Activated CD4-positive, alpha-beta T cell treated with anti-CD3 and anti-CD28 coated beads, Interleukin-2, amount 10 ng/mL, durations not matched to agents 7 days and 5 days (primary cell): Measurements from ENCODE around the gene RPS6KA2. TPM values are rescaled to one million over a fixed set of nuclear protein-coding genes. Genes with fewer than 3 reads are reported as not detected.

Experiments used
- CTCF ChIA-PET: fragments of 350-600 bp; sonication (Branson Sonifier 250); formaldehyde crosslinking; loops from one replicate; lab custom pipeline; 2021; ENCODE audit warnings: antibody characterized with exemption; lab: Charles Lee
- POLR2A ChIA-PET: fragments of 350-600 bp; sonication (Branson Sonifier 250); formaldehyde crosslinking; loops from one replicate; lab custom pipeline; 2021; ENCODE audit warnings: antibody characterized with exemption; lab: Charles Lee
- DNase-seq: peaks from one replicate; pipeline ENCODE4 v3.0.0-alpha.2; 2020
- H3K27ac Mint-ChIP-seq: one replicate; pipeline ENCODE4 v1.8.0; 2021; ENCODE audit warnings: mild to moderate bottlenecking, moderate library complexity, mixed read lengths
- H3K27me3 Mint-ChIP-seq: one replicate; pipeline ENCODE4 v1.8.0; 2021; ENCODE audit warnings: mixed read lengths
- H3K36me3 Mint-ChIP-seq: one replicate; pipeline ENCODE4 v1.8.0; 2021; ENCODE audit warnings: low read depth, mixed read lengths
- H3K4me1 Mint-ChIP-seq: one replicate; pipeline ENCODE4 v1.8.0; 2021; ENCODE audit warnings: mixed read lengths
- H3K4me3 Mint-ChIP-seq: one replicate; pipeline ENCODE4 v1.8.0; 2021; ENCODE audit warnings: mild to moderate bottlenecking, moderate library complexity, mixed read lengths
- H3K9me3 Mint-ChIP-seq: one replicate; pipeline ENCODE4 v1.8.0; 2021; ENCODE audit warnings: mixed read lengths
- total RNA-seq, 2 experiments: library from RNA; stranded (reverse); gene quantifications; one replicate each; pipeline ENCODE4 v1.2.3, GENCODE V29; 2021

Gene RPS6KA2
- total RNA-seq, 2 experiments from 2014 or later, result 3.6 to 4.0 TPM

GRCh38 chr6:166650824-166651807 is 24.1 kb upstream of the RPS6KA2 start:
- CTCF ChIA-PET, result interaction anchor here (0.6 to 1.1 kb wide), 2 partner anchors 11 to 15 kb away, joined by 3 read pairs; no protein-coding TSS in a partner anchor

DNA sequence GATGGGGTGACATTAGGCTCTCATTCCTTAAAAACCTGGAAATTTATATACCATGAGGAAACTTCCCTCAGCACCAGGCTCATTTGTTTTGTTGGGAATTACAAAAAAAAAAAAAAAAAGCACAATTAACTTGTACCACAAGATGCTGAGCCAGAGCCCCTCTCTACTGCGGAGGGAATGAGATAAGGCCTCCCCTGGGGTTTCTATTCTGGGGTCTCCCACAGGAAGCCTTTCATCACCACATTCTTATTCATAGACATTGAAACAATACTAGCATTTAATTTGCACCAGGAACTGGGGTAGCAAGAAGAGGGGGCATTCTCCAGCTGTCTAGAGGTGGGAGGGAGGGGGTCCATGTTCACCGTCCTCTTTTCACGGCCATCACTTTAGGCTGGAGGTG is 23.0 kb upstream of the RPS6KA2 start:
- Mint-ChIP-seq H3K27ac (no peak overlapping the region), H3K4me1 (no peaks in the 10 kb centered on the region), H3K9me3 (no peaks in the 10 kb centered on the region), H3K27me3 (no peaks in the 10 kb centered on the region), H3K4me3 (no peak overlapping the region), H3K36me3 (no peaks in the 10 kb centered on the region)
- POLR2A ChIA-PET, result no interaction called here
- no peak for DNase-seq
- CTCF ChIA-PET, result interaction anchor here (0.6 kb wide), 1 partner anchor 10 kb away, joined by 3 read pairs; no protein-coding TSS in a partner anchor

More at GRCh38 chr6:166650824-166651807, 24.1 kb upstream of the RPS6KA2 start:
- H3K4me3 Mint-ChIP-seq, result no peak overlapping the region
- no peak overlapping the region for H3K27ac Mint-ChIP-seq
- H3K36me3 Mint-ChIP-seq, result no peaks in the 10 kb centered on the region
- no peak for DNase-seq
- no peaks in the 10 kb centered on the region for H3K4me1 Mint-ChIP-seq
- no peaks in the 10 kb centered on the region for H3K9me3 Mint-ChIP-seq
- POLR2A ChIA-PET, result no interaction called here
- H3K27me3 Mint-ChIP-seq, result no peaks in the 10 kb centered on the region

GRCh38 chr6:166648846-166649245 is 21.8 kb upstream of the RPS6KA2 start:
- Mint-ChIP-seq H3K9me3 (no peaks in the 10 kb centered on the region), H3K36me3 (no peaks in the 10 kb centered on the region), H3K4me1 (no peaks in the 10 kb centered on the region), H3K27ac (no peak overlapping the region), H3K27me3 (peaks cover 2% of the 10 kb centered on the region), H3K4me3 (no peak overlapping the region)
- no peak for DNase-seq
- POLR2A ChIA-PET, result no interaction called here
- CTCF ChIA-PET, result no interaction called here

GRCh38 chr6:166647896-166648295 is 20.8 kb upstream of the RPS6KA2 start:
- ChIA-PET CTCF (no interaction called here), POLR2A (no interaction called here)
- Mint-ChIP-seq H3K4me3 (no peak overlapping the region), H3K4me1 (no peaks in the 10 kb centered on the region), H3K36me3 (no peaks in the 10 kb centered on the region), H3K27ac (no peak overlapping the region), H3K27me3 (peaks cover 4% of the 10 kb centered on the region), H3K9me3 (no peaks in the 10 kb centered on the region)
- no peak for DNase-seq

GRCh38 chr6:166646716-166647115 is 19.7 kb upstream of the RPS6KA2 start:
- POLR2A ChIA-PET, result no interaction called here
- no peaks in the 10 kb centered on the region for H3K9me3 Mint-ChIP-seq
- H3K4me1 Mint-ChIP-seq, result no peaks in the 10 kb centered on the region
- CTCF ChIA-PET, result no interaction called here
- H3K36me3 Mint-ChIP-seq, result no peaks in the 10 kb centered on the region
- no peak overlapping the region for H3K27ac Mint-ChIP-seq
- H3K4me3 Mint-ChIP-seq, result no peak overlapping the region
- peaks cover 13% of the 10 kb centered on the region for H3K27me3 Mint-ChIP-seq
- DNase-seq, result no peak

- Mint-ChIP-seq H3K27ac (no peak overlapping the region), H3K4me1 (no peaks in the 10 kb centered on the region), H3K27me3 (peaks cover 16% of the 10 kb centered on the region), H3K9me3 (no peaks in the 10 kb centered on the region), H3K36me3 (no peaks in the 10 kb centered on the region), H3K4me3 (no peak overlapping the region)
- no peak for DNase-seq
- ChIA-PET CTCF (no interaction called here), POLR2A (no interaction called here)
Measured at GRCh38 chr6:166645896-166646295, 18.8 kb upstream of the RPS6KA2 start.

DNA sequence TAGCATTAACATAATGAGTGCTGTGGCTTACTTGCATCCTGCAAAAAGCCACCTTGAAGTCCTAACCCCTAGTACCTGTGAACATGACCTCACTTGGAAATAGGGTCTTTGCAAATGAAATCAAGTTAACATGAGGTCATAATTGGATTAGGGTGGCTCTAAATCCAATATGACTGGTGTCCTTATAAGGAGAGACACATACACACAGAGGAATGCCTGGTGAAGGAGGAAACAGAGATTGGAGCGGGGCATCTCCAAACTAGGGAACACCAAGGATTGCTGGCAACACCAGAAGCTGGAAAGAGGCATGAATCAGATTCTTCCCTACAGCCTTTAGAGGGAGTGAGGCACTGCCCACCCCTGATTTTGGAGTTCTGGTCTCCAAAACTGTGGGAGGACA is 17.6 kb upstream of the RPS6KA2 start:
- Mint-ChIP-seq H3K4me1 (peaks cover 11% of the 10 kb centered on the region), H3K4me3 (no peak overlapping the region), H3K36me3 (no peaks in the 10 kb centered on the region), H3K27me3 (peaks cover 25% of the 10 kb centered on the region), H3K27ac (no peak overlapping the region), H3K9me3 (no peaks in the 10 kb centered on the region)
- DNase-seq, result no peak
- ChIA-PET CTCF (no interaction called here), POLR2A (no interaction called here)

DNA sequence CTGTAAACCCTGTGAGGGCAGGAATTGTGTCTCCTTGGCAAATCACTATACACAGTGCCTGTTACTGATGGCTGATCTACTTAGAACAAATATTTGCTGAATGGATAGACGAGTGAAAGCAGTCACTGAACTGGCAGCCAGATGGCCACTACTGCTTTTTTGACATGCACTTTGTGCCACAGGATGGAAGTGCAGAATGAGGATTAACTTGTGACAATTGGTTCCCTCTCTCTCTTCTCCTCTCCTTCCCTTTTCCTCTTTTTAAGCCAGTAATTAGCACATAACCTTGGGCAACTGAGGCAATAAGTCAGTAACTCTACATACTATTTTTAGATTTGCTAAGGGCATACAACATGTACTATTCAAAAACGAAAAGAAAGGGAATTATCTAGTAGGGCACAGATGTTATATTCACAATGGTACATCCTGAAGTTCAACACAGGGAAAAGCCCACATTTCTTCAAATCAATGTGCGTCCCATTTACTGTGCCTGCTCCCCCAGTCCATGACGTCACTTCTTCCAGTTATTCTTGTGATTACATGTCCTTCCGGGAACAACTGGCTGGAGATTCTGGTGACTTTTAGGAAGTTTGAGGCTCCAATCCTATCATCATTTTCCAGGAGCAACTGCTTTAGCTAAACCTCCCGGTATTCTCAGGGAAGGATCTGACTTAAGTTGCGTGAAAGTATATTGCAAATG is 17.0 kb upstream of the RPS6KA2 start:
- peaks cover 13% of the 10 kb centered on the region for H3K4me1 Mint-ChIP-seq
- no peak overlapping the region for H3K27ac Mint-ChIP-seq
- ChIA-PET CTCF (interaction anchor here (0.6 kb wide), 1 partner anchor 20 kb away, joined by 3 read pairs; no protein-coding TSS in a partner anchor), POLR2A (no interaction called here)
- H3K4me3 Mint-ChIP-seq, result no peak overlapping the region
- no peaks in the 10 kb centered on the region for H3K9me3 Mint-ChIP-seq
- H3K27me3 Mint-ChIP-seq, result peaks cover 31% of the 10 kb centered on the region
- no peak for DNase-seq
- H3K36me3 Mint-ChIP-seq, result no peaks in the 10 kb centered on the region

- DNase-seq, result no peak
- H3K36me3 Mint-ChIP-seq, result no peaks in the 10 kb centered on the region
- peaks cover 35% of the 10 kb centered on the region for H3K27me3 Mint-ChIP-seq
- H3K9me3 Mint-ChIP-seq, result no peaks in the 10 kb centered on the region
- no peak overlapping the region for H3K4me3 Mint-ChIP-seq
- ChIA-PET POLR2A (interaction anchor here (0.7 kb wide), 1 partner anchor 262 kb away, joined by 9 read pairs; no protein-coding TSS in a partner anchor), CTCF (no interaction called here)
- no peak overlapping the region for H3K27ac Mint-ChIP-seq
- peaks cover 13% of the 10 kb centered on the region for H3K4me1 Mint-ChIP-seq
Measured at GRCh38 chr6:166642646-166643045, 15.6 kb upstream of the RPS6KA2 start.

DNA sequence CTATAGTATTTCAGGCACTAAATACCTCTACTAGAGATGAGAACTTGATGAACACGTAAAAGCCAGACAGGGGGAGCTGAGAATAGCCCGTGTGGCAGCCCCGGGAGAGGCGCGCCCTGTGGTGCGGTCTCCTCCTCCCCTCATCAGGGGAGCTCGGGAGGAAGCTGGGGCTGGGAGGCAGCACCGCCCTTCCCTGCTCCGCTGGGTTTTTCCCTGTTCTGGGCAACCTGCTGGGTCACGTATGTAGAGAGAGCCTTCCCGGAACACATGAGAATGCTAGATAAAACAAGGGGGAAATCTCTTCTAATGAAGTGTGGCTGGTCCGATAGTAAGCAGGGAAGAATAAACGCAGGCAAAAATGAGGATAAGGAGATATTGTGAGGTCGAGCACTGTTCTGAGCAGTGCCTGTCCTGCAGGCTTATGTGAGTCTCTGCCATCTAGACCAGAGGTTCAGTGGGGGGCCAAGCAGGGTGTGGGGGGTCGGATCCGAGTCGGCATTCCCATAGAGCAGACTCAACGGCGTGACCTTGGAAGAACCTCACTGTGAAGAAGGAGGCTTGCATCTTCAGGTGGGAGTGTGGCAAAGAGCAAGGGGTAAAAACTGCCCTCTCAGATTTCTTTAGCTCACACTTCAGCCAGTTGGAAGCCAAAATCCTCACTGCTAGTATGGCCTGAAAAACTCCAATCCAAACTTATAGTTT is 13.4 kb upstream of the RPS6KA2 start:
- Mint-ChIP-seq H3K4me3 (no peak overlapping the region), H3K27ac (no peak overlapping the region), H3K9me3 (no peaks in the 10 kb centered on the region), H3K27me3 (peaks cover 38% of the 10 kb centered on the region), H3K4me1 (peaks cover 13% of the 10 kb centered on the region), H3K36me3 (no peaks in the 10 kb centered on the region)
- DNase-seq, result no peak
- ChIA-PET CTCF (interaction anchor here (0.5 kb wide), 1 partner anchor 246 kb away, joined by 4 read pairs; no protein-coding TSS in a partner anchor), POLR2A (no interaction called here)

DNA sequence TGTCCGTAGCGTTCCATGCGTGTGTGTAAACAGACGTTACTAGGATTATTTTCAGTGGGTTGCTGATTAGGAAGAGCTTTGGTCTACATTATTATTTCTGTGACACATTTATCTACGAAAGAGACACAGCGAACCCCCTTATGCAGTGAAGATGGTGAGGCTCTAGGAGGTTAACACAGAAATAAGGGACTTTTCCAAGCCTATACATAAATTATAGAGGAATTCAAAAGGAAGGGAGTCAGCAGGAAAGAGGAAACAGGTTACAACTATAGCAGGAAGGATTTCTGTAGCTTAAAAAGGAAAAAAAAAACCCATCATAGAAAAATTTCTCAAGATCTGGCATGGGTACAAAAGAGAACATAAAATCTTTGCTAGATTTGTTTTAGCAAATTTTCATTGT is 12.9 kb upstream of the RPS6KA2 start:
- Mint-ChIP-seq H3K27me3 (peaks cover 38% of the 10 kb centered on the region), H3K9me3 (no peaks in the 10 kb centered on the region), H3K4me3 (no peak overlapping the region), H3K36me3 (no peaks in the 10 kb centered on the region), H3K4me1 (peaks cover 13% of the 10 kb centered on the region), H3K27ac (no peak overlapping the region)
- CTCF ChIA-PET, result interaction anchor here (0.6 kb wide), 1 partner anchor 11 kb away, joined by 3 read pairs; no protein-coding TSS in a partner anchor
- DNase-seq, result no peak
- POLR2A ChIA-PET, result no interaction called here

DNA sequence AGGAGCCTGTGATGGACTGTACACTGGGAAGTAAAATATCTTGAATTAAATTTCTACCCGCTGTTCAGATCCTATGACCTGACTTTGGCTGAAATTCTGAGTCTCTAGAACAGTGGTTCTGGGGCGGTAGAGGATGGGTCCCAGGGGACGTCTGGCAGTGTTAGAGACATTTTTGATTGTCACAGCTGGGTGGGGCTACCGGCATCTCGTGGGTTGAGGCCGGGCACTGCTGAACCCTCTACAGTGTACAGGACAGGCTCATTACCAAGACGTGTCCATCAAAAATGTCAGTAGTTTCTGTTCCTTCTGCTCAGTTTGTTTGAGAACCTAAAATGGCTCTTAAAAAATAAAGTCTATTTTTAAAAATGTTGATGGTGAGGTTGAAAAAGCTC is 11.5 kb upstream of the RPS6KA2 start:
- POLR2A ChIA-PET, result no interaction called here
- no peak for DNase-seq
- no peak overlapping the region for H3K4me3 Mint-ChIP-seq
- H3K4me1 Mint-ChIP-seq, result peaks cover 13% of the 10 kb centered on the region
- CTCF ChIA-PET, result interaction anchor here (1.5 kb wide), 1 partner anchor 137 kb away, joined by 3 read pairs; no protein-coding TSS in a partner anchor
- no peaks in the 10 kb centered on the region for H3K9me3 Mint-ChIP-seq
- peaks cover 39% of the 10 kb centered on the region for H3K27me3 Mint-ChIP-seq
- no peak overlapping the region for H3K27ac Mint-ChIP-seq
- H3K36me3 Mint-ChIP-seq, result no peaks in the 10 kb centered on the region
